Chondrocyte (in vitro differentiated cells): ENCODE measurements around the gene FOXP4. TPM values are rescaled to one million over a fixed set of nuclear protein-coding genes. Genes with fewer than 3 reads are reported as not detected.

Source experiments
- DNase-seq: peaks from one replicate; pipeline ENCODE4 v3.0.0; 2021; ENCODE audit warnings: mixed read lengths, low spot score
- H3K27ac Mint-ChIP-seq: one replicate; pipeline ENCODE4 v1.8.0; 2021; ENCODE audit warnings: mild to moderate bottlenecking, moderate library complexity, mixed read lengths; ENCODE audit not compliant: unreplicated experiment
- H3K27me3 Mint-ChIP-seq: 2 replicates; pipeline ENCODE4 v1.8.0; 2021; ENCODE audit warnings: low read depth, mixed read lengths
- H3K36me3 Mint-ChIP-seq: 2 replicates; pipeline ENCODE4 v1.8.0; 2021; ENCODE audit warnings: low read depth, mixed read lengths
- H3K4me1 Mint-ChIP-seq: 2 replicates; pipeline ENCODE4 v1.8.0; 2021; ENCODE audit warnings: low read depth, mild to moderate bottlenecking, mixed read lengths
- H3K4me3 Mint-ChIP-seq: one replicate; pipeline ENCODE4 v1.8.0; 2021; ENCODE audit warnings: mild to moderate bottlenecking, moderate library complexity, mixed read lengths; ENCODE audit not compliant: unreplicated experiment
- H3K9me3 Mint-ChIP-seq: 2 replicates; pipeline ENCODE4 v1.8.0; 2021; ENCODE audit warnings: low read depth, mixed read lengths
- total RNA-seq: library from RNA; stranded (reverse); gene quantifications from 3 replicates; pipeline ENCODE4 v1.2.1, GENCODE V29; 2021
- TF ChIP-seq, protein P1 (sequence below): fragments of 200-600 bp; sonication (generic); IDR thresholded peaks from 2 replicates; pipeline ENCODE4 v1.5.0; 2021; ENCODE audit warnings: antibody characterized with exemption, mild to moderate bottlenecking, moderate library complexity

The FOXP4 gene
- total RNA-seq, 1 donor from 2014 or later: 18.6 TPM

DNA sequence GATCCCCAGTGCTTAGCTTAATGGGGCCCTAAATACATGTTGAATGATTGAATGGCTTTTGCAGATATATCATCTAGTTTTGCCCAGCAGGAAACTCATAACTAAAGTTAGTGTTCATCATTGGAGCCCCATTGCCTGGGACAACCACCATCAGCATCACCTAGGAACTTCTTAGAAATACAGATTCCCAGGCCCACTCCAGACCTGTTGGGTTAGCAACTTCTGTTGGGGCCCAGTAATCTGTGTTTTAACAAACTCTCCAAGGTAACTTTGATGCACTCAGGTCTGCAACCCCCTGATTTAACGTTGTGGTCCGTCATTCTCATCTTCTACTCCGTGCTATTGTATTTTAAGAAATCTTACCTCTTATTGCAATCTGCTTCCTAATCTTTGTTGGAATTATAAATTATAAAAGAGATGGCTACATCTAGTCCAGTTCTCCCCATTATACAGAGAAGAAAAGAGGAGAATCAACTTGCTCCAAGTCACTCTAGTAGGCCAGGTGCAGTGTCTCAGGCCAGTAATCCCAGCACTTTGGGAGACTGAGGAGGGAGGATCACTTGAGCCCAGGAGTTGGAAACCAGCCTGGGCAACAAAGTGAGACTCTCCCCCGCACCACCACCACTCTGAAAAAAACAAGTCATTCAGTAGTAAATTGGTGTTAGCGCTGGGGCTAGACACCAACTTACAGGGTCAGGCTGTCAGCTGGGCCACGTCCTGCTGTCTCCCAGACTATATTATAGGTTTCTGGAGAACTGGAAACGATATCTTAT, 13.7 kb downstream of the FOXP4 start:
- peaks cover 1% of the 10 kb centered on the region for H3K36me3 Mint-ChIP-seq
- no peak overlapping the region for H3K27ac Mint-ChIP-seq
- H3K4me1 Mint-ChIP-seq: peaks cover 9% of the 10 kb centered on the region
- H3K9me3 Mint-ChIP-seq: no peaks in the 10 kb centered on the region
- H3K27me3 Mint-ChIP-seq: no peaks in the 10 kb centered on the region
- H3K4me3 Mint-ChIP-seq: no peak overlapping the region
- DNase-seq: no peak
- TF ChIP-seq, protein P1, sequence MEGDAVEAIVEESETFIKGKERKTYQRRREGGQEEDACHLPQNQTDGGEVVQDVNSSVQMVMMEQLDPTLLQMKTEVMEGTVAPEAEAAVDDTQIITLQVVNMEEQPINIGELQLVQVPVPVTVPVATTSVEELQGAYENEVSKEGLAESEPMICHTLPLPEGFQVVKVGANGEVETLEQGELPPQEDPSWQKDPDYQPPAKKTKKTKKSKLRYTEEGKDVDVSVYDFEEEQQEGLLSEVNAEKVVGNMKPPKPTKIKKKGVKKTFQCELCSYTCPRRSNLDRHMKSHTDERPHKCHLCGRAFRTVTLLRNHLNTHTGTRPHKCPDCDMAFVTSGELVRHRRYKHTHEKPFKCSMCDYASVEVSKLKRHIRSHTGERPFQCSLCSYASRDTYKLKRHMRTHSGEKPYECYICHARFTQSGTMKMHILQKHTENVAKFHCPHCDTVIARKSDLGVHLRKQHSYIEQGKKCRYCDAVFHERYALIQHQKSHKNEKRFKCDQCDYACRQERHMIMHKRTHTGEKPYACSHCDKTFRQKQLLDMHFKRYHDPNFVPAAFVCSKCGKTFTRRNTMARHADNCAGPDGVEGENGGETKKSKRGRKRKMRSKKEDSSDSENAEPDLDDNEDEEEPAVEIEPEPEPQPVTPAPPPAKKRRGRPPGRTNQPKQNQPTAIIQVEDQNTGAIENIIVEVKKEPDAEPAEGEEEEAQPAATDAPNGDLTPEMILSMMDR: no peak

DNA sequence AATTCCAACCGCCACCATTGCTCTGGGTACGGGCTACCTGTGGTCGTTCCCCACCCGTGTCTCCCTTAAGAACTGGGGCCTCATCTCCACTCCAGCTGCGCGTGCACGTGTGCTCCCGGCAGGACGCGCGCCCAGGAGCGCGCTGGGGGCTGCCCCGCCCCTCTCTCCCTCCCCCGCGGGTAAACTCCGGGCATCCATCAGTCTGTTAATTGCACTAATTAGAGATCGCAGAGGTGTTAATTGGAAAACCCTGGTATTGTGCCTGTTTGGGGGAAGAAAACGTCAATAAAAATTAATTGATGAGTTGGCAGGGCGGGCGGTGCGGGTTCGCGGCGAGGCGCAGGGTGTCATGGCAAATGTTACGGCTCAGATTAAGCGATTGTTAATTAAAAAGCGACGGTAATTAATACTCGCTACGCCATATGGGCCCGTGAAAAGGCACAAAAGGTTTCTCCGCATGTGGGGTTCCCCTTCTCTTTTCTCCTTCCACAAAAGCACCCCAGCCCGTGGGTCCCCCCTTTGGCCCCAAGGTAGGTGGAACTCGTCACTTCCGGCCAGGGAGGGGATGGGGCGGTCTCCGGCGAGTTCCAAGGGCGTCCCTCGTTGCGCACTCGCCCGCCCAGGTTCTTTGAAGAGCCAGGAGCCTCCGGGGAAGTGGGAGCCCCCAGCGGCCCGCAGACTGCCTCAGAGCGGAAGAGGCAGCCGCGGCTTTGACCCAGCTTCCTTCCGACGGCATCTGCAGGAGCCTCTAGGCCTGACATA, 14.4 kb downstream of the FOXP4 start:
- DNase-seq: no peak
- Mint-ChIP-seq H3K27me3 (no peaks in the 10 kb centered on the region), H3K4me1 (peaks cover 9% of the 10 kb centered on the region), H3K36me3 (peaks cover 1% of the 10 kb centered on the region), H3K9me3 (no peaks in the 10 kb centered on the region), H3K4me3 (peak overlapping the region; percentile 9), H3K27ac (no peak overlapping the region)
- TF ChIP-seq, protein P1: no peak

DNA sequence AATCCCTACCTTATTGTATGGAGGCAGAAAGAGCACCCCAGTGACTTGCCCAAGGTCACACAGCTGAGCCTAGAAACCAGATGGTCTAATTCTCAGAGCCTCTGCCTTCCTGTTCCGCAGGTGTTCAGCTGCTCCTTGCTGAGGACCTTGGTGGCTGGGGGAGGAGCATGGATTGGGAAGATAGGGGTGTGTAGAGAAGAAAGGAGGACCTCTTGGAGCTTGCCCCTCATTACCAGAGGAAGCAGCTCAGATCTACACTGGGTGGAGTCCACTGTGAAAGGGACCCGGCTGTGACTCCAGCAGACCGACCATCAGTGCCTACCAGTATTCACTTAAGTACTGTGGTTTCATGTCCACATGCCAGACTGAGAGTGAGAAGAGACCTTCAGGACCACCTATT, 15.2 kb downstream of the FOXP4 start:
- no peak overlapping the region for H3K4me3 Mint-ChIP-seq

DNA sequence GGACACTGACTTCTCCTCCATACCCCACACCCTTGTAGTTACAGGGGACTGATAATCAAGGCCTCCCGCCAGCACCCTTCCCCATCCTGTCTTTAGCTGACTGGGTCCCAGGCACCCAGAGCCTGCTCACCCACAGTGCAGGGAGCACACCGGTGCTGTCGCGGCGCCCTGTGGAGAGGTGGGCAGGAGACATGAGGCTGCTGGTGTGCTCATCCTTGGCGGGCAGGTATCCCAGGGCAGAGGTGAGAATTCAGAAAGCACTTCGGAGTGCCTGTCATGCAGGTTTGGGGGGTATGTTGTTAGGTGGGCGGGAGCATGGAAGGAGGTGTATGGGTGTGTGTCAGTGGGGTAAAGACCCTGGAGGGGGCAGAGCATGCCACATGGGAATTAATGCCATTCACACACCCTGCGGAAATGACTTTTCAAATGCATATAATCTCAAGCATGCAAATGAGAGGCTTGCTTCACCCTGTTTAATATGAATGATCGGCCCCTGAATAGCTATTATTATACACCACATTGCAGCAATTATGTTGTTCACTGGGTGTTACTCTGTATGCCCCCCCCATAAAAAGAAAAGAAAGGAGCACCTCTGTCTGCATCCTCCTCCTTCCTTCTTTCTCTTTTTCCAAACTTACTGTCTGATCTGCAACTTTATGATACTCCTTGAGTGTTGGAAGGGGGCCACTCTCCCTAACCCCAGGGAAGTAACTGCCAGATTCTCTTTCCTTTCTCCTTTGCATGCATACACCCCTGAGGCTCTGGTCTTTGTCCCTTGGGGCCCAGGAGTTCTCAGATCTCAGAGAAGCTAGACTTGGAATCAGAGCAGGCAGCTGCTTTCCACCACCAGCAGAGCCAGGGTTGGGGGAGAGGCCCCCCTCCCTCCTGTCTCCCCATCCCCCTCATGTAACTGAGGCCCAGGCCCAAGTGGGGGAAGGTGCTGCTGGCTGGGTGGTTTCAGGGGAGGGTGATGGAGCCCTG, 16.0 kb downstream of the FOXP4 start:
- Mint-ChIP-seq H3K4me1 (peaks cover 16% of the 10 kb centered on the region), H3K36me3 (peaks cover 10% of the 10 kb centered on the region), H3K4me3 (no peak overlapping the region), H3K9me3 (no peaks in the 10 kb centered on the region), H3K27me3 (no peaks in the 10 kb centered on the region), H3K27ac (no peak overlapping the region)
- DNase-seq: no peak
- TF ChIP-seq, protein P1: no peak

More for the DNA sequence above, 15.2 kb downstream of the FOXP4 start:
- H3K36me3 Mint-ChIP-seq: peaks cover 8% of the 10 kb centered on the region
- H3K9me3 Mint-ChIP-seq: no peaks in the 10 kb centered on the region
- TF ChIP-seq, protein P1: no peak
- H3K4me1 Mint-ChIP-seq: peaks cover 9% of the 10 kb centered on the region
- H3K27ac Mint-ChIP-seq: no peak overlapping the region
- no peaks in the 10 kb centered on the region for H3K27me3 Mint-ChIP-seq
- DNase-seq: no peak
